Activated naive CD4-positive, alpha-beta T cell treated with anti-CD3 and anti-CD28 coated beads for 36 hours (primary cell): Measurements from ENCODE around the gene JAZF1. TPM values are rescaled to one million over a fixed set of nuclear protein-coding genes. Genes with fewer than 3 reads are reported as not detected.

Source experiments
- CTCF ChIA-PET: fragments of 350-600 bp; sonication (Branson Sonifier 250); formaldehyde crosslinking; loops from one replicate; lab custom pipeline; 2021; ENCODE audit warnings: antibody characterized with exemption; lab: Charles Lee
- DNase-seq: peaks from one replicate; pipeline ENCODE4 v3.0.0-alpha.2; 2020
- H3K27ac Mint-ChIP-seq: one replicate; pipeline ENCODE4 v1.8.0; 2021; ENCODE audit warnings: mild to moderate bottlenecking, mixed read lengths
- H3K27me3 Mint-ChIP-seq: one replicate; pipeline ENCODE4 v1.8.0; 2021; ENCODE audit warnings: low read depth, mixed read lengths
- H3K36me3 Mint-ChIP-seq: one replicate; pipeline ENCODE4 v1.8.0; 2021; ENCODE audit warnings: low read depth, mixed read lengths
- H3K4me1 Mint-ChIP-seq: one replicate; pipeline ENCODE4 v1.8.0; 2021; ENCODE audit warnings: low read depth, mixed read lengths
- H3K4me3 Mint-ChIP-seq: one replicate; pipeline ENCODE4 v1.8.0; 2021; ENCODE audit warnings: mild to moderate bottlenecking, moderate library complexity, mixed read lengths
- H3K9me3 Mint-ChIP-seq: one replicate; pipeline ENCODE4 v1.8.0; 2021; ENCODE audit warnings: mixed read lengths
- intact Hi-C: fragments of 100-400 bp; cut with micrococcal nuclease; formaldehyde crosslinking; loops from one replicate; pipeline ENCODE4 v1.15.1; 2023
- total RNA-seq, 2 experiments: library from RNA; stranded (reverse); gene quantifications; one replicate each; pipeline ENCODE4 v1.2.3, GENCODE V29; 2021

The JAZF1 gene
- total RNA-seq, 2 experiments from 2014 or later = 3.4 to 4.7 TPM

GRCh38 chr7:27962273-27962672 is 218.3 kb downstream of the JAZF1 start:
- CTCF ChIA-PET = no interaction called here
- no peak for DNase-seq
- no peaks in the 10 kb centered on the region for H3K36me3 Mint-ChIP-seq
- peaks cover 2% of the 10 kb centered on the region for H3K27me3 Mint-ChIP-seq
- intact Hi-C loops = no loop called here
- H3K9me3 Mint-ChIP-seq = no peaks in the 10 kb centered on the region
- H3K4me3 Mint-ChIP-seq = no peak overlapping the region
- no peak overlapping the region for H3K27ac Mint-ChIP-seq
- no peaks in the 10 kb centered on the region for H3K4me1 Mint-ChIP-seq

- Mint-ChIP-seq H3K27me3 (peaks cover under 1% of the 10 kb centered on the region), H3K4me3 (no peak overlapping the region), H3K9me3 (no peaks in the 10 kb centered on the region), H3K27ac (no peak overlapping the region), H3K36me3 (no peaks in the 10 kb centered on the region), H3K4me1 (no peaks in the 10 kb centered on the region)
- no peak for DNase-seq
- CTCF ChIA-PET = no interaction called here
- intact Hi-C loops = no loop called here
These were observed 219.3 kb downstream of the JAZF1 start for GRCh38 chr7:27961255-27961654.

GRCh38 chr7:27960415-27960814 is 220.2 kb downstream of the JAZF1 start:
- Mint-ChIP-seq H3K27ac (no peak overlapping the region), H3K4me3 (no peak overlapping the region), H3K36me3 (no peaks in the 10 kb centered on the region), H3K9me3 (no peaks in the 10 kb centered on the region), H3K27me3 (no peaks in the 10 kb centered on the region), H3K4me1 (no peaks in the 10 kb centered on the region)
- CTCF ChIA-PET = no interaction called here
- intact Hi-C loops = no loop called here
- DNase-seq = no peak

- CTCF ChIA-PET = no interaction called here
- Mint-ChIP-seq H3K4me1 (peaks cover 4% of the 10 kb centered on the region), H3K36me3 (no peaks in the 10 kb centered on the region), H3K27me3 (no peaks in the 10 kb centered on the region), H3K9me3 (no peaks in the 10 kb centered on the region), H3K27ac (no peak overlapping the region), H3K4me3 (no peak overlapping the region)
- intact Hi-C loops = no loop called here
- DNase-seq = no peak
These were observed 221.6 kb downstream of the JAZF1 start for GRCh38 chr7:27958933-27959548.

- Mint-ChIP-seq H3K36me3 (no peaks in the 10 kb centered on the region), H3K27me3 (no peaks in the 10 kb centered on the region), H3K27ac (no peak overlapping the region), H3K9me3 (no peaks in the 10 kb centered on the region), H3K4me3 (no peak overlapping the region), H3K4me1 (peaks cover 29% of the 10 kb centered on the region)
- no peak for DNase-seq
- CTCF ChIA-PET = no interaction called here
- intact Hi-C loops = no loop called here
These were observed 225.0 kb downstream of the JAZF1 start for GRCh38 chr7:27955596-27955995.

- no peak for DNase-seq
- no peaks in the 10 kb centered on the region for H3K36me3 Mint-ChIP-seq
- intact Hi-C loops = no loop called here
- peaks cover 29% of the 10 kb centered on the region for H3K4me1 Mint-ChIP-seq
- no peaks in the 10 kb centered on the region for H3K27me3 Mint-ChIP-seq
- H3K27ac Mint-ChIP-seq = no peak overlapping the region
- H3K4me3 Mint-ChIP-seq = no peak overlapping the region
- no peaks in the 10 kb centered on the region for H3K9me3 Mint-ChIP-seq
- CTCF ChIA-PET = interaction anchor here (0.6 kb wide), 1 partner anchor 66 kb away, joined by 3 read pairs; no protein-coding TSS in a partner anchor
These were observed 225.6 kb downstream of the JAZF1 start for GRCh38 chr7:27955011-27955410.

GRCh38 chr7:27953777-27954176 is 226.8 kb downstream of the JAZF1 start:
- no peaks in the 10 kb centered on the region for H3K36me3 Mint-ChIP-seq
- H3K4me1 Mint-ChIP-seq = peaks cover 29% of the 10 kb centered on the region
- H3K9me3 Mint-ChIP-seq = no peaks in the 10 kb centered on the region
- CTCF ChIA-PET = interaction anchor here (1.4 kb wide), 1 partner anchor 19 kb away, joined by 7 read pairs; no protein-coding TSS in a partner anchor
- H3K27me3 Mint-ChIP-seq = no peaks in the 10 kb centered on the region
- H3K27ac Mint-ChIP-seq = no peak overlapping the region
- DNase-seq = no peak
- no peak overlapping the region for H3K4me3 Mint-ChIP-seq
- intact Hi-C loops = no loop called here

- CTCF ChIA-PET = interaction anchor here (0.5 to 1.4 kb wide), 3 partner anchors 19 to 1891 kb away, joined by 3 to 7 read pairs (median 4); no protein-coding TSS in a partner anchor
- DNase-seq = no peak
- intact Hi-C loops = no loop called here
- Mint-ChIP-seq H3K27ac (no peak overlapping the region), H3K36me3 (no peaks in the 10 kb centered on the region), H3K4me3 (no peak overlapping the region), H3K4me1 (peaks cover 29% of the 10 kb centered on the region), H3K9me3 (no peaks in the 10 kb centered on the region), H3K27me3 (no peaks in the 10 kb centered on the region)
These were observed 227.2 kb downstream of the JAZF1 start for GRCh38 chr7:27953361-27953760.

- Mint-ChIP-seq H3K27me3 (no peaks in the 10 kb centered on the region), H3K27ac (no peak overlapping the region), H3K4me1 (peaks cover 29% of the 10 kb centered on the region), H3K4me3 (no peak overlapping the region), H3K36me3 (no peaks in the 10 kb centered on the region), H3K9me3 (no peaks in the 10 kb centered on the region)
- DNase-seq = no peak
- CTCF ChIA-PET = interaction anchor here (0.5 to 1.4 kb wide), 4 partner anchors 20 to 1890 kb away, joined by 3 to 7 read pairs (median 4); no protein-coding TSS in a partner anchor
- intact Hi-C loops = no loop called here
These were observed 227.9 kb downstream of the JAZF1 start for GRCh38 chr7:27952456-27953285.

GRCh38 chr7:27950123-27950522 is 230.5 kb downstream of the JAZF1 start:
- Mint-ChIP-seq H3K9me3 (no peaks in the 10 kb centered on the region), H3K36me3 (no peaks in the 10 kb centered on the region), H3K27me3 (no peaks in the 10 kb centered on the region), H3K27ac (no peak overlapping the region), H3K4me3 (no peak overlapping the region), H3K4me1 (peaks cover 29% of the 10 kb centered on the region)
- no peak for DNase-seq
- intact Hi-C loops = no loop called here
- CTCF ChIA-PET = interaction anchor here (1.0 to 1.7 kb wide), 2 partner anchors 9 to 70 kb away, joined by 3 read pairs; no protein-coding TSS in a partner anchor

GRCh38 chr7:27948861-27949260 is 231.7 kb downstream of the JAZF1 start:
- no peaks in the 10 kb centered on the region for H3K9me3 Mint-ChIP-seq
- intact Hi-C loops = no loop called here
- no peaks in the 10 kb centered on the region for H3K27me3 Mint-ChIP-seq
- no peaks in the 10 kb centered on the region for H3K36me3 Mint-ChIP-seq
- no peak overlapping the region for H3K4me3 Mint-ChIP-seq
- no peak for DNase-seq
- no peak overlapping the region for H3K27ac Mint-ChIP-seq
- peaks cover 23% of the 10 kb centered on the region for H3K4me1 Mint-ChIP-seq
- CTCF ChIA-PET = no interaction called here

- Mint-ChIP-seq H3K27me3 (no peaks in the 10 kb centered on the region), H3K9me3 (no peaks in the 10 kb centered on the region), H3K4me3 (no peak overlapping the region), H3K36me3 (no peaks in the 10 kb centered on the region), H3K27ac (no peak overlapping the region), H3K4me1 (peaks cover 12% of the 10 kb centered on the region)
- CTCF ChIA-PET = interaction anchor here (1.1 kb wide), 1 partner anchor 149 kb away, joined by 3 read pairs; no protein-coding TSS in a partner anchor
- intact Hi-C loops = no loop called here
- no peak for DNase-seq
These were observed 232.9 kb downstream of the JAZF1 start for GRCh38 chr7:27947586-27948278.
